Right atrium auricular region (tissue), 2 donors: ENCODE measurements around the gene MINDY4B. TPM values are rescaled to one million over a fixed set of nuclear protein-coding genes. Genes with fewer than 3 reads are reported as not detected.

Experiments
- DNase-seq: peaks from one replicate; pipeline ENCODE4 v3.0.0-alpha.2; 2019; ENCODE audit warnings: low spot score
- H3K27ac ChIP-seq, 2 donors: fragments of 200-600 bp; sonication (generic); 1 replicate in 1 of 2; 2 replicates in 1 of 2; pipeline ENCODE4 v1.5.1; 2016 to 2019
- H3K27me3 ChIP-seq, 2 donors: fragments of 200-600 bp; sonication (generic); one replicate each; pipeline versions ENCODE4 v1.5.1 to v1.6.0; 2017 to 2019
- H3K36me3 ChIP-seq: fragments of 200-600 bp; sonication (generic); one replicate; pipeline ENCODE4 v1.5.1; 2016
- H3K4me1 ChIP-seq, 2 donors: fragments of 200-600 bp; sonication (generic); one replicate each; pipeline versions ENCODE4 v1.5.1 to v1.6.0; 2017 to 2019
- H3K4me3 ChIP-seq, 2 donors: fragments of 200-600 bp; sonication (generic); 1 replicate in 1 of 2; 2 replicates in 1 of 2; pipeline ENCODE4 v1.5.1; 2017 to 2019; ENCODE audit warnings: mild to moderate bottlenecking in 1 of 2, moderate library complexity in 1 of 2
- H3K9me3 ChIP-seq, 2 donors: fragments of 200-600 bp; sonication (generic); one replicate each; pipeline ENCODE4 v1.5.1; 2019
- total RNA-seq, 2 donors: library from RNA; depleted of rRNA; stranded (reverse); fragments of >200 nt; gene quantifications; one replicate each; pipeline ENCODE4 v1.1.0, GENCODE V29; 2016
- TF ChIP-seq, protein P1 (sequence below), 2 donors: fragments of 200-600 bp; sonication (generic); IDR thresholded peaks; one replicate each; pipeline ENCODE4 v1.5.1; 2019; ENCODE audit warnings: antibody characterized with exemption in 2 of 2

The MINDY4B gene
- total RNA-seq, 2 donors from 2014 or later: not detected

DNA sequence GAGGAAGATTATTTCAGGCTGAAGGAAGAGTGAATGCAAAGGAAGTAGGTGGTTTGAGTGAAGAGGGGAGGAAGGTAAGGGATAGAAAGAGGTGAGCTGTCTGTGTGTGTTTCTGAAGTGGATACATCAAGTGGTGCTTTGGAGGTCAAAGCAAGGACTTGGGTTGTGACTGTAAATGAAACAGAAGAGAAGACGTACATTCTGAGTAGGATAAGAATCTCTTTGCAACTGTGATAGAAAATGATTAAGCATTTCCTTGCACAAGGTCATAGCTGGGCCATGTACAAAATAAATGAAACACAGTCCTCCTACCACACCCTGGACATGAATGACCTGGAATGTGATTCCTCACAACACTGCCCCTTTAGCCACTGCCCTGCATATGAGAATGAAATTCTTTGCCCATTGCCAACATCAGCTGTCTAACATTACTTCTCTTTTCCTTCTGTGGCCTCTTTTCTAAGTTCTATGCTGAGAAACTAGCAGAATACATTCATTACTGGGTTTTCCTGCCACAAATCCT lies 28.3 kb upstream of the MINDY4B start:
- no peak overlapping the region for H3K27ac ChIP-seq
- H3K4me1 ChIP-seq: no peaks in the 10 kb centered on the region
- H3K36me3 ChIP-seq: no peaks in the 10 kb centered on the region
- H3K27me3 ChIP-seq: no peaks in the 10 kb centered on the region
- H3K9me3 ChIP-seq: no peaks in the 10 kb centered on the region
- TF ChIP-seq, protein P1, sequence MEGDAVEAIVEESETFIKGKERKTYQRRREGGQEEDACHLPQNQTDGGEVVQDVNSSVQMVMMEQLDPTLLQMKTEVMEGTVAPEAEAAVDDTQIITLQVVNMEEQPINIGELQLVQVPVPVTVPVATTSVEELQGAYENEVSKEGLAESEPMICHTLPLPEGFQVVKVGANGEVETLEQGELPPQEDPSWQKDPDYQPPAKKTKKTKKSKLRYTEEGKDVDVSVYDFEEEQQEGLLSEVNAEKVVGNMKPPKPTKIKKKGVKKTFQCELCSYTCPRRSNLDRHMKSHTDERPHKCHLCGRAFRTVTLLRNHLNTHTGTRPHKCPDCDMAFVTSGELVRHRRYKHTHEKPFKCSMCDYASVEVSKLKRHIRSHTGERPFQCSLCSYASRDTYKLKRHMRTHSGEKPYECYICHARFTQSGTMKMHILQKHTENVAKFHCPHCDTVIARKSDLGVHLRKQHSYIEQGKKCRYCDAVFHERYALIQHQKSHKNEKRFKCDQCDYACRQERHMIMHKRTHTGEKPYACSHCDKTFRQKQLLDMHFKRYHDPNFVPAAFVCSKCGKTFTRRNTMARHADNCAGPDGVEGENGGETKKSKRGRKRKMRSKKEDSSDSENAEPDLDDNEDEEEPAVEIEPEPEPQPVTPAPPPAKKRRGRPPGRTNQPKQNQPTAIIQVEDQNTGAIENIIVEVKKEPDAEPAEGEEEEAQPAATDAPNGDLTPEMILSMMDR (IDR thresholded peaks at IDR 0.05): no peak
- H3K4me3 ChIP-seq: no peak overlapping the region
- DNase-seq: no peak

DNA sequence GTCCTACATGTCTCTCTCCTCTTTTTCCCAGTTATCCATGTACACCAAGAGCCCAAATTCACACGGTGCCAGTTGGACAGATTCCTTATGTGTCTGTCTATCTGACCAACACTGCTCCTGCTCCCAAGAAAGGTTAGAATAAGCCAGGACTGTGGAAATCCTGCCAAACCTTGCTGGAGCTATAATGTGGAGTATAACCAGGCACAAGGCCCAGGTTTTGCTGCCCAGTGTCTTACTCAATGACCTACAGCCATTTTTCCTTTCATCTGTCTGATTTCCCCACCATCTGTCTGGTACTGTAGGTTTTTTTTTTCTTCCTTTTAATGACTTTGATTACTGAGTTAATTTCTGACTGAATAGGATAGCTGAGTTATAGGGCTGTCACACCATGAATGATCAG lies 26.5 kb upstream of the MINDY4B start:
- TF ChIP-seq, protein P1 (IDR thresholded peaks at IDR 0.05): no peak
- Histone ChIP-seq H3K36me3 (no peaks in the 10 kb centered on the region), H3K27me3 (no peaks in the 10 kb centered on the region), H3K27ac (no peak overlapping the region), H3K4me3 (no peak overlapping the region), H3K9me3 (no peaks in the 10 kb centered on the region), H3K4me1 (no peaks in the 10 kb centered on the region)
- DNase-seq: no peak

DNA sequence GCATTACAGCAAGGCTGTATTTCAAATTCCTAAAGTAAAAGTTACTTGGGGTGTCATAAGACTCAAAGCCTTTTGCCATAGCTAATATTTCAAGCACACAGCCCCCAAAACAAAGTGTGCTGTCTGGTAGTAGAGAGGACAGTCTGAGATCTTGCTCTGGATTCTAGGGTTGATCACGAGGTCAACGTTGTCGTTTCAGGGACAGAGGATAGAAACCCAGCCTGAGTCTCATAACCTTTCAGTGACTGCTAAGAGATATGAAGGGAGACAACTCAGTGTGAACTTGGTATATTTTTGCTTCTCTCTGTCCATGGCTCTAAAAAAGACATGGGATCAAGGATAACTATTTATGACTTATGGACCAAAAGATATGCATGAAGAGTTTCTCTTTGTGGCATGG lies 25.6 kb upstream of the MINDY4B start:
- Histone ChIP-seq H3K4me3 (no peak overlapping the region), H3K4me1 (no peaks in the 10 kb centered on the region), H3K27me3 (no peaks in the 10 kb centered on the region), H3K36me3 (no peaks in the 10 kb centered on the region), H3K9me3 (no peaks in the 10 kb centered on the region), H3K27ac (no peak overlapping the region)
- DNase-seq: no peak
- TF ChIP-seq, protein P1 (IDR thresholded peaks at IDR 0.05): no peak

DNA sequence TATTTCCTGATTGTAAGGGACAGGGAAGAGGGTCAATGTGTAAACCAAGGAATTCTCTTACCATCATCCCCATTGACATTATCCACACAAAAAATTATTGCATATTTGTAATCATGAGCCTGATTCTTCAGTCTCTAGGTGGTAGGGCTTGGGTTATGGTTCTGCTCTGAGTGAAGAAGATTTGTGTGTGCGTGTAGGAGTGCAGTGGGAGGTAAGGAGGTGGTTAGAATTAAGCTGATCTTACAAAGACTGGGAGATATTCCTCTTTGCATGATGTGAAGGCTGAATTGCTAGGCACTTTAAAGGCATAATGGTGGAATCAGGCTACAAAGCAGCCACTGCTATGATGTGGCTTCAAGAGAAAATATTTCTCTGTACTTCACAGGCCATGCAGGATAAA lies 23.0 kb upstream of the MINDY4B start:
- no peak for DNase-seq
- Histone ChIP-seq H3K4me1 (no peaks in the 10 kb centered on the region), H3K4me3 (no peak overlapping the region), H3K36me3 (no peaks in the 10 kb centered on the region), H3K27me3 (no peaks in the 10 kb centered on the region), H3K27ac (no peak overlapping the region), H3K9me3 (no peaks in the 10 kb centered on the region)
- TF ChIP-seq, protein P1 (IDR thresholded peaks at IDR 0.05): no peak

DNA sequence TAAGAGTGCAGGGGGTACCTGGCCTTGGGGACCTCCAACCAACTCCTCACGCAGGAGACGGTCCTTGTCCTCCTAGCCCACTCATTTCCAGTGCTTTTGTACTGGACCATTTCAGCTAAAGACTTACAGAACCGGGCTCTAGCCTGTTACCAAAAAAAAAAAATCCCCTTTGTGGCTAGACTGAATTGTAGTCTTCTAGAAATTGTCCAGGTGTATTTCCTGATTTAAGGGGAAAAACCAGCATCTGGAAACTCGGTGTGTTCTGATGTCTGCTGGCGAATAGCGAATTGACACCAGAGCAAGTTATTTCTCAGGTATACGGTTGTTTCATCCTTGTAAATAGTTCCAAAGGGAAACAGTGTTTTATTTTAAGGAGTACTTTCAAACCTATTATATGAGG lies 21.1 kb upstream of the MINDY4B start:
- TF ChIP-seq, protein P1 (IDR thresholded peaks at IDR 0.05): no peak
- H3K27me3 ChIP-seq: no peaks in the 10 kb centered on the region
- no peaks in the 10 kb centered on the region for H3K9me3 ChIP-seq
- H3K27ac ChIP-seq: no peak overlapping the region
- DNase-seq: no peak
- no peak overlapping the region for H3K4me3 ChIP-seq
- no peaks in the 10 kb centered on the region for H3K36me3 ChIP-seq
- H3K4me1 ChIP-seq: no peaks in the 10 kb centered on the region

DNA sequence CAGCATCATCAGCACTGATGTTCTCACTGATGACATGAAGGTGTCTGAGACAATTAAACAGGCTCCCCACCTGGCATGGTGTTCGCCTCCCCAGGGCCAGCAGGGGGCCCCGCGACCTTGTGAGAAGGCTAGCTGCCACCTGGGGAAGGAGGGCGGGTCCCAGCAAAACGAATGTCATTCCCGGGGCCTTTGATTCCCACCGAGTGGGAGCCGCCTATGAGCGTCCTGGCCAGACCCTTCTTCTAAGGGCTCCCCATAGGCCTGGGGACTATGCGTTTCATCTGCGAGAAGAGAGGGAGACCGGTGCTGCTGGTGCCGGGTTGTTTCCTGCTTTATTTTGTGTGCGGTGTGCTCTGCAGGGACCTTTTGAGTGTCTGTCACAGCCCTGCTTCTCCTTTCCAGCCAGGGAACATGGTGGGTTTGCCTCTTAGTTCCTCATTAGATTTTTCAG lies 20.5 kb upstream of the MINDY4B start:
- H3K9me3 ChIP-seq: no peaks in the 10 kb centered on the region
- no peaks in the 10 kb centered on the region for H3K36me3 ChIP-seq
- no peaks in the 10 kb centered on the region for H3K4me1 ChIP-seq
- no peaks in the 10 kb centered on the region for H3K27me3 ChIP-seq
- no peak for DNase-seq
- H3K27ac ChIP-seq: no peak overlapping the region
- H3K4me3 ChIP-seq: no peak overlapping the region
- TF ChIP-seq, protein P1 (IDR thresholded peaks at IDR 0.05): peak in 1 of 2 donors; percentile 51
